Measurements from ENCODE around the gene NGB.

The NGB gene

GRCh38 chr14:77265561-77266335 is 5.3 kb downstream of the NGB start:
- Histone ChIP-seq H3K9ac (ENCODE audit: insufficient read length) (no peak overlapping the region), H3K4me3 (no peak overlapping the region), H3K36me3 (ENCODE audit: insufficient read depth, low read length) (no peaks in the 10 kb centered on the region), H3K9me3 (ENCODE audit: low read depth, low read length) (no peaks in the 10 kb centered on the region), H3K27ac (no peak overlapping the region)
- no peak for DNase-seq (ENCODE audit: low read depth, low spot score)
- no peak for TF ChIP-seq FOXP2 (optimal IDR thresholded peaks at IDR 0.05; ENCODE audit: control extremely low read depth, extremely low read length, insufficient read depth)
- no peak for TF ChIP-seq EZH2 (IDR thresholded peaks at IDR 0.05)
- no peak for TF ChIP-seq POLR2AphosphoS5 (IDR thresholded peaks at IDR 0.05; ENCODE audit: borderline replicate concordance, low read depth, low read length)

GRCh38 chr14:77265187-77265515 is 5.9 kb downstream of the NGB start:
- Histone ChIP-seq H3K9me3 (ENCODE audit: low read depth, low read length) (no peaks in the 10 kb centered on the region), H3K4me3 (no peak overlapping the region), H3K9ac (ENCODE audit: insufficient read length) (no peak overlapping the region), H3K36me3 (ENCODE audit: insufficient read depth, low read length) (no peaks in the 10 kb centered on the region), H3K27ac (no peak overlapping the region)
- no peak for TF ChIP-seq POLR2AphosphoS5 (IDR thresholded peaks at IDR 0.05; ENCODE audit: borderline replicate concordance, low read depth, low read length)
- TF ChIP-seq EZH2 (IDR thresholded peaks at IDR 0.05), result no peak
- no peak for TF ChIP-seq FOXP2 (optimal IDR thresholded peaks at IDR 0.05; ENCODE audit: control extremely low read depth, extremely low read length, insufficient read depth)
- DNase-seq (ENCODE audit: low read depth, low spot score), result no peak

- DNase-seq (ENCODE audit: low read depth, low spot score), result no peak
- no peak for TF ChIP-seq POLR2AphosphoS5 (IDR thresholded peaks at IDR 0.05; ENCODE audit: borderline replicate concordance, low read depth, low read length)
- no peak for TF ChIP-seq EZH2 (IDR thresholded peaks at IDR 0.05)
- TF ChIP-seq FOXP2 (optimal IDR thresholded peaks at IDR 0.05; ENCODE audit: control extremely low read depth, extremely low read length, insufficient read depth), result no peak
- H3K36me3 ChIP-seq (ENCODE audit: insufficient read depth, low read length), result no peaks in the 10 kb centered on the region
Observed at GRCh38 chr14:77264466-77265186, 6.4 kb downstream of the NGB start.

GRCh38 chr14:77260631-77261030 is 10.4 kb downstream of the NGB start:
- no peak overlapping the region for H3K9ac ChIP-seq (ENCODE audit: insufficient read length)
- H3K36me3 ChIP-seq (ENCODE audit: insufficient read depth, low read length), result no peaks in the 10 kb centered on the region
- no peak for TF ChIP-seq POLR2AphosphoS5 (IDR thresholded peaks at IDR 0.05; ENCODE audit: borderline replicate concordance, low read depth, low read length)
- TF ChIP-seq EZH2 (IDR thresholded peaks at IDR 0.05), result no peak
- TF ChIP-seq FOXP2 (optimal IDR thresholded peaks at IDR 0.05; ENCODE audit: control extremely low read depth, extremely low read length, insufficient read depth), result no peak
- DNase-seq (ENCODE audit: low read depth, low spot score), result no peak
- H3K27ac ChIP-seq, result no peak overlapping the region
- H3K9me3 ChIP-seq (ENCODE audit: low read depth, low read length), result no peaks in the 10 kb centered on the region
- H3K4me3 ChIP-seq, result no peak overlapping the region

More at GRCh38 chr14:77264466-77265186, 6.4 kb downstream of the NGB start:
- no peaks in the 10 kb centered on the region for H3K9me3 ChIP-seq (ENCODE audit: low read depth, low read length)
- H3K9ac ChIP-seq (ENCODE audit: insufficient read length), result no peak overlapping the region
- no peak overlapping the region for H3K4me3 ChIP-seq
- no peak overlapping the region for H3K27ac ChIP-seq

GRCh38 chr14:77260199-77260598 is 10.8 kb downstream of the NGB start:
- no peak overlapping the region for H3K9ac ChIP-seq (ENCODE audit: insufficient read length)
- H3K27ac ChIP-seq, result no peak overlapping the region
- no peaks in the 10 kb centered on the region for H3K9me3 ChIP-seq (ENCODE audit: low read depth, low read length)
- DNase-seq (ENCODE audit: low read depth, low spot score), result no peak
- no peak overlapping the region for H3K4me3 ChIP-seq
- no peak for TF ChIP-seq FOXP2 (optimal IDR thresholded peaks at IDR 0.05; ENCODE audit: control extremely low read depth, extremely low read length, insufficient read depth)
- no peak for TF ChIP-seq POLR2AphosphoS5 (IDR thresholded peaks at IDR 0.05; ENCODE audit: borderline replicate concordance, low read depth, low read length)
- TF ChIP-seq EZH2 (IDR thresholded peaks at IDR 0.05), result no peak
- H3K36me3 ChIP-seq (ENCODE audit: insufficient read depth, low read length), result no peaks in the 10 kb centered on the region

- TF ChIP-seq POLR2AphosphoS5 (IDR thresholded peaks at IDR 0.05; ENCODE audit: borderline replicate concordance, low read depth, low read length) (no peak), EZH2 (IDR thresholded peaks at IDR 0.05) (no peak), FOXP2 (optimal IDR thresholded peaks at IDR 0.05; ENCODE audit: control extremely low read depth, extremely low read length, insufficient read depth) (no peak)
- no peaks in the 10 kb centered on the region for H3K36me3 ChIP-seq (ENCODE audit: insufficient read depth, low read length)
- H3K27ac ChIP-seq, result no peak overlapping the region
Observed at GRCh38 chr14:77259025-77259715, 11.8 kb downstream of the NGB start.

GRCh38 chr14:77258566-77258965 is 12.4 kb downstream of the NGB start:
- no peak overlapping the region for H3K27ac ChIP-seq
- H3K36me3 ChIP-seq (ENCODE audit: insufficient read depth, low read length), result no peaks in the 10 kb centered on the region
- DNase-seq (ENCODE audit: low read depth, low spot score), result no peak
- no peak overlapping the region for H3K9ac ChIP-seq (ENCODE audit: insufficient read length)
- no peak for TF ChIP-seq POLR2AphosphoS5 (IDR thresholded peaks at IDR 0.05; ENCODE audit: borderline replicate concordance, low read depth, low read length)
- no peak for TF ChIP-seq FOXP2 (optimal IDR thresholded peaks at IDR 0.05; ENCODE audit: control extremely low read depth, extremely low read length, insufficient read depth)
- TF ChIP-seq EZH2 (IDR thresholded peaks at IDR 0.05), result no peak
- no peak overlapping the region for H3K4me3 ChIP-seq
- H3K9me3 ChIP-seq (ENCODE audit: low read depth, low read length), result no peaks in the 10 kb centered on the region

More at GRCh38 chr14:77259025-77259715, 11.8 kb downstream of the NGB start:
- Histone ChIP-seq H3K9me3 (ENCODE audit: low read depth, low read length) (no peaks in the 10 kb centered on the region), H3K4me3 (no peak overlapping the region), H3K9ac (ENCODE audit: insufficient read length) (no peak overlapping the region)
- DNase-seq (ENCODE audit: low read depth, low spot score), result no peak

GRCh38 chr14:77257700-77258099 is 13.3 kb downstream of the NGB start:
- Histone ChIP-seq H3K36me3 (ENCODE audit: insufficient read depth, low read length) (no peaks in the 10 kb centered on the region), H3K9ac (ENCODE audit: insufficient read length) (no peak overlapping the region), H3K9me3 (ENCODE audit: low read depth, low read length) (no peaks in the 10 kb centered on the region), H3K27ac (no peak overlapping the region), H3K4me3 (no peak overlapping the region)
- TF ChIP-seq EZH2 (IDR thresholded peaks at IDR 0.05) (no peak), FOXP2 (optimal IDR thresholded peaks at IDR 0.05; ENCODE audit: control extremely low read depth, extremely low read length, insufficient read depth) (no peak), POLR2AphosphoS5 (IDR thresholded peaks at IDR 0.05; ENCODE audit: borderline replicate concordance, low read depth, low read length) (no peak)
- no peak for DNase-seq (ENCODE audit: low read depth, low spot score)

All from SK-N-MC (cell line).